AG08396 (cell line): ENCODE results near the gene MBTPS1.

Experiments used
- DNase-seq: peaks from one replicate; pipeline ENCODE4 v3.0.0; 2012; ENCODE audit warnings: low spot score, mixed read lengths

Gene MBTPS1

DNA sequence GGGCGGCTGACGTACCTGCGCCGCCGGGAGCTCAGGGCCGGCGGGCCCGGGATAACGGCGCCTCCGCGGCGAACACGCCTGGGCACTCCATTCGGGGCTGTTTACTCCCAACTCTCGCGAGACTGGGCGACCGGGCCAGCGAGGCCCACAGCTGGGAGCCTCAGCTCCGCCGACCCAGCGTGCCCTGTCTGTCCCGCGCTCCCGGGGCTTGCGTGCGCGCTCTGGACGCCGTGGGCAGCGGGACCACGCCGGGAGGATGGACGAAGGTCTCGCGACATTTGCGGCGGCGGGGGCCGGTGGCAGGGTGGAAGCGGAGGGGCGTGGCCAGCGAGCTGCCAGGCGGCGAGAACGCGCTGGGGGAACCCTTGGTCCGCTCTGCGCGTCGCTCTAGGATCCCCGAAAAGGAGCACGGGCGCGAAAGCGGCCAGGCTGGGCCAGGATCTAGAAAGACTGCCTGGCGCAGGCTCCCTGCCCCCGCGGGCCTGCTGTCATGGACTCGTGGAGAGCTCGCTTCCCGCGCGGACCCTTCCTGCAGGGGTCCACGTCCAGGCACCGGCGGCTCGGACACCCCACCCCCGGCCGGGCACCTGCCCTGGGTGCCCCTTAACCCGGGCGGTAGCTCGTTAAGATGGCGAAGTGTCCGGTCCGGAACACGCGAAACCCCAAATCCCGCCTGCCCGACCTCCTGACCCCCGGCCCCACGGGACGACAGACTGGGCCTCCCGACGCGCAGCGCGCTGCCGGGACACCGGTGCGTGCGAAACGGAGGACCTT, at the start of gene MBTPS1:
Gene MBTPS1, minus strand, starts transcription at position 223 of the 774 bp plus-strand sequence. CDS start 15,159 bp downstream, outside the sequence.
- peak; percentile 99 for DNase-seq

DNA sequence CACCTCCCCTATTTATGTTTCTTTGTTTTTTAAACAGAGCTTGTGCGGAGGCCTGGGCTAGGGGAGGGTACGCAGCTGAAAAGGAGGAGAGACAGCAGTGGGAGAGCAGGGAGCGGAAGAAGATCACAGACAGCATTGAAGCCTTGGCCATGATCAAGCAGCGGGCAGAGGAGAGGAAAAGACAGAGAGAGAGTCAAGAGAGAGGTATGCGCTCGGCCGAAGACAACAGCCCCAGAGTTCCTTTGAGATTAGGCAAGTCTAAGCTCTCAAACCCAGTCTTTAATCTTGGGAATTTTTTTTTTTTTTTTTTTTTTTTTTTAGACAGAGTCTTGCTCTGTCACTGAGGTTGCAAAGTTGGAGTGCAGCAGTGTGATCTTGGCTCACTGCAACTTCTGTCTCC, 49.0 kb upstream of the MBTPS1 start:
- DNase-seq: no peak

DNA sequence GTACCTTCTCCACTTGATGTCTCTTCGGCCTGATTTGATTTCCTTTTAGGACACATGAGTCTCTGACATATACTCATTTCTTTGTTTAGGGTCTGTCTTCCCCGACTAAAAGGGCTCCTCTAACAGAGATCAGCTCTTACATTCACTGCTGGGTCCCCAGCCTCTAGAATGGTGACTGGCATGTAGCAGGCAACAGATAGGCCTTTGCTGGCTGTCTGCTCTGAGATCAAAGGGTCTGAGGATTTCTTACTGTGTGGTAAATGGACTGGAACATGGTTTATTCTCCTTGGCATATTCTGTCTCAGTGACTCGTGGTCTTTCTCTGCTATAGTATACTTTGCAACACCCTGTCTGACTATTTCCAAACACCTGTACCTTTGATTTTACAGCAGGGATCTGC, 45.1 kb upstream of the MBTPS1 start:
- no peak for DNase-seq

DNA sequence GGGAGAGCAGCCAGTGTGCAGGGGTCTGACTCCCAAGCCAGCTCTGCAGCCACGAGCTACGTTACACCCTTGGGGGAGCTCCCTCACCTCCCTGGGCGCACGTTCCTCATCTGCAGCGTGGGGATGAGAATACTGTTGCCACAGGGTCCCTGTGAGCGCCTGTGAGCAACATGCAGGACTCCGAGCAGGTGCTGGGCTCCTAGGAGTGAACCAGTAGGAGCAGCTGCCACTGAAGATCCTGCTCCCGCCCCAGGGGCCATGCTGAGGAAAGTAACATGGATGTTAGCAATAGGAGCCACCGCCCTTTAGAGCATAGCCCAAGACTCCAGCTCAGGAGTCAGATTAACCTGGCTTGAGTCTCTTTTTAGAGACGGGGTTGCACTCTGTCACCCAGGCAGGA, 44.3 kb upstream of the MBTPS1 start:
- DNase-seq: no peak

DNA sequence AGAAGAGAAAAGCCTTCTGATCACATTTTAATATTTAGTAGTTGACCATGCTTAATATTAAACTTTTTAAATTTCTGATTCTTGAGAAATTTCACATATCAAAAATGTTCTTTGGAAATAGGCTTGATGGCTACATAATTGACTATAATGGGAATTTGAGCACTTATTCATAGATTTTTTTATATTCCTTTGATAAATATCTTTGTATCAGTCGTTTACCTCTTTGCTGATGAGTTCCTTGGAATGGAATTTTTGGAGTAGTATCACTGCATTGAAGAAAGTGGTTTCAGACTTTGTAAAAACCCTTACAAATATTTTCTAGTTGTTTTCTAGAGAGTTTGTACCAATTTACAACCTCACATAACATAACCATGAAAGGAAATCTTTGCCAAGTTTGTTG, 43.1 kb upstream of the MBTPS1 start:
- no peak for DNase-seq

DNA sequence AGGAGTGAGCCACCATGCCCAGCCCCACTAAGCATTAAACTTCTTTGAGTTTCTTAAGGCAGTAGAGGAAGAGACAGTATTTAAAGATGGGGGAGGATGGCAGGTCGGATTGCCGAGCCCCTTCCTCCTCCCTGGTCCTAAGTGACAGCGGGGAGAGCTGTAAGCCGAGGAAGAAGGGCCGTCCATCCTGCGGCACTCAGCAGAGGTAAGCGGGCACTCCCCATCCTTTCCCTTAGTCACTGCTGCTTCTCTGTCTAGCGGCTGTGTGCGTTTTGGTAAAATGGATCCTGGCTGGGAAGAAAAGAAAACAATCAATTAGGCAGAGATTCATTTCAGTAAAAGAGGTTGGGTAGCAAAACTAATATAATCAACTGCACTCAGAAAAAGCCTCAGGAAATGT, 42.3 kb upstream of the MBTPS1 start:
- DNase-seq: no peak

DNA sequence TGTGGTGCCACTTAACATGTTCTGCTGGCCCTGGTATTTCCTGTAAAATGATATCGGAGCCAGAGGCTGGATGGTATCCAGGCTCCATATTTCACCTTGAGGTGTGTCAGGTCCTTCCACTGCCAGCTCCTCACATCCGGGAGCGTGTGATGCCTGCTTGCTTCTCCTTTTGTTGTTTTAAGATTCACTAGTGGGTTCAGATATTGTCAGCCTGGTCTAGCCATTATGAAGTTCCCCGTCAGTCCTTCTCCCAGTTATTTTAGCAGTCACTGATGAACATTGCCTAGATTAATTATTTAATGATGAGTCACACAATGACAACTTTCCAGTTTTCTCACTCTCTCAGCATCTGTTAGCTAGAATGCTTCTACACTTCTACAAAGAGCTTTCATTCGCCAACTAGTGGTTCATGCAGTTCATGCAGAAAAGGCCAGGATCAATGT, 39.6 kb upstream of the MBTPS1 start:
- DNase-seq: no peak

DNA sequence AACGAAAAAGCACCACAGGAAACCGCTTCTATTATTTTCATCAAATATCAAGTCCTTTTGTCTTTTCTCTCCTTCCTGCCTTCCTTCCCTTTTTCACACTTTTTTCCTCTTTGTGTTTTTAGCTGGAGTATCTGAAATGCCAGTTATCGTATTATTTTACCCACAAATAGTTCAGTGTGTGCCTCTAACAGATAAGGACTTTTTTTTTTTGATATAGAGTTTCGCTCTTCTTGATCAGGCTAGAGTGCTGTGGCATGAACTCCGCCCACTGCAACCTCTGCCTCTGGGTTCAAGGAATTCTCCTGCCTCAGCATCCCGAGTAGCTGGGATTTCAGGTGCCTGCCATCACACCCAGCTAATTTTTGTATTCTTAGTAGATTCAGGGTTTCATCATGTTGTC, 39.0 kb upstream of the MBTPS1 start:
- no peak for DNase-seq

DNA sequence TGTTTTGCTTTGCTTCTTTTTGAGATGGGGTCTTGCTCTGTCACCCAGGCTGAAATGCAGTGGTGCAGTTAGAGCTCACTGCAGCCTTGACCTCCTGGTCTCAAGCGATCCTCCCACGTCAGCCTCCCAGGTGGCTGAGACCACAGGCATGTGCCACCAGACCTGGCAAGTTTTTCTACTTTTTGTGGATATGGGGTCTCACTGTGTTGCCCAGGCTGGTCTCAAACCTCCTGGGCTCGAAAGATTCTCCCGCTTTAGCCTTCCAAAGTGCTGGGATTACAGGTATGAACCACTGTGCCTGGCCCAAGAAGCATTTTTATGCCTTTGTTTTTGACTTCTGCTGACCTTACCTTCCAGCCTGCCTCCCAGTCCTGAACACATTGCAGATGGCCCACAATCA, 38.5 kb upstream of the MBTPS1 start:
- DNase-seq: no peak

DNA sequence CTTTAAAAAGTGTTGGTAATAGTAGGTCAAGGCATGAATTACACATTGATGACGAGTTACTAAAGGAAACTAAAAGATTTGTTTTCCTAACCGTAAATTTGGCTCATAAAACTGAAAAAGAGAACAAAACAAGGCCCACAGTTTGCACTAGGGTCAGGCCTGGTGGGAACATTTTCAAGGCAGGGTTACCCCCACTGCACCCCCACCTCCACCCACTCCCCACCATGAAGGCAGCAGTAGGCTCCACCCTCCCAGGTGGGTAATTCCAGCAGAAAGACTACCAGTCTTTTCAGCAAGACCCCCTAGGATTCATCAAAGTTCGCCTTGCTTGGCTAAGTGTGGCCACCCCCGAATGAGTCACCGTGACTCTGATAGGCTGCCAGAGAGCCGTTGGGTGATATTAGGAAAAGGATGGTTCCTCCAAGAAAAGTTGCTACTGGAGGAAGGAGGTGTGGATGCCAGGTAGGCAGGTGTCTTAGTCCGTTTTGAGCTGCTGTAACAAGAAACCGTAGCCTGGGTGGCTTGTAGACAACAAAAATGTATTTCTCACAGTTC, 37.0 kb upstream of the MBTPS1 start:
- DNase-seq: peak; percentile 23

DNA sequence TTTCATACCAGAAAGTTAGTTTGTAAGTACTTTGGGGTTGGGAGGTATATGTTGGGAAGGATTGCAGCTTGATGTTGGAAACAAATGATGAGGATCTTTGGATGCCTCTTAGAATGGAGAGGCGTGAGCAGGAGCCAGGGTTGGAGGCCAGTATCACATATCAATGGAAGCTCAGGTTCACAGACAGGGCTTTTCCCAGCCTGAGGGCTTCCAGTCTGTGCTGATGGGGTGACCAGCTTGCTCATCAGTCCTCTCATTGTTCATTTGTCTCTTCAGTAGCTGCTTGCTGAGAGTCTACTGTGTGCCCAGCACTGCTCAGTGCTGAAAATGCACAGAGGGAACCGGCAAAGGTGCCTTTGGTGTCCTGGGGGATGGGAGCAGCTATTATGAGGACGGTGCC, 34.2 kb upstream of the MBTPS1 start:
- no peak for DNase-seq

DNA sequence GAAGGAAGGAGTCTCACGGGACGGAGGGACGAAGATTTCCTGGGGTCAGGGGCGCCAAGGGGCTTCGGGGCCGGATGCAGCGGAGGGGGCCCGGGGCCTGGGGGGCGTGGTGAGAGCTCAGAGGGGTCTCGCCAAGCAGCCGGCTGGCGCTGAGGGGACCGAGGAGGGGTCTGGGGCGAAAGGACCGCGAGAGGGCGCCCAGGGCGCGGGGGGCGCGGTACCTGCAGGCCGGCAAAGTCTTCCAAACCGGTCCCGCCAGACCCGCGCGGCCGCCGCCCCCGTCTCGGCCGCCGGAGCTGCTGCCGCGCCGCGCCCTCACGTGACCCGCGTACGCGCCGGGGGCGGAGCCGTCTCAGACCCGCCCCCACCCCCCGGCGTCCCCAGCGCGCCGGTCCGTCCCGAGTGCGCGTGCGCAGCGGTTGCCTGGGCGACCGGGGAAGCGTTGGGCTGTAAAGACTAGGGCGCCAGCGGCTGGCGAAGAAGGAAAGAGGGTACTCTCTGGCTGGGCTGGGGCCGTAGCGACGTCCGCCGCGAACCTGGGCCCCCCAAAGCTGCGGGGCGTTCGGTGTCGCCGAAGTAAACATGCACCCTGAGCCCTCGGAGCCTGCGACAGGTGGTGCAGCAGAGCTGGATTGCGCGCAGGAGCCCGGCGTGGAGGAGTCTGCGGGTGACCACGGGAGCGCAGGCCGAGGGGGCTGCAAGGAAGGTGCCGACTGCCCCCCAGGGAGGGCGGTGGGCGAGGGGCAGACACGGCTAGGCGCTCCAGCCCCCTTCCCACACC, 28.3 kb upstream of the MBTPS1 start, which contains the start of the genes DNAAF1 and HSDL1:
Gene DNAAF1, plus strand, starts transcription at position 450 of the 781 bp plus-strand sequence. Its CDS starts 133 bp downstream, at position 583.
Gene HSDL1, minus strand, starts transcription at position 319 of the 781 bp plus-strand sequence. CDS start 13,856 bp downstream, outside the sequence.
- DNase-seq: peak; percentile 99

DNA sequence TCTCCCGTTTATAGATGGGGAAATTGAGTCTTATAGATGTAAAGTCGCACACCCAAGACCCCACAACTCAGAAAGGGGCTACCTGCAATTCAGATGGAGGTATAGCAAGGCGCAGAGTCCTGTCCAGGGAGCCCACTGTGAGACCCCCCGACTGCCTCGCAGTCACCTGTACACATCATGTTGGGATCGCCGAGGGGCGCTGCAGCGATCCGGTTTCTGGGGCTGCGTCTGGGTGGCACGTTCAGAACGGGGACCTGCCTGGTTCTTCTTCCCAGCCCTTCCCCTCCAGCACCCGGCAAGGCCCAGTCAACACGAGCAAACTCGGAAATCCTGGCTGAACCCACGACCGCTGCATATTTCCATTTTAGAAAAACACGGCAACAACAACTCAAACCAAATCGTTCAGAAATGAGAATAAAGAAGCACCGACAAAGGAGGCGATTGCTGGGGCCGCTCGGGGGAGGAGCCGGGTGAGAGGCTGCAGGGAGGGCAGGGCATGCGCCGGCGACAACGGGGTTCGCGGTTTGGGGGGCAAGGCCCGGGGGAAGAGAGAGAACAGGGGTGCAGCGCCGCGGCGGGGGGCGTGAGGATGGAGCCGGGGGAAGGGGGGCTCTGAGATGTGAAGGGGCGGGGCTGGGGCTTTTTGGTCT, 27.6 kb upstream of the MBTPS1 start:
- peak; percentile 41 for DNase-seq

DNA sequence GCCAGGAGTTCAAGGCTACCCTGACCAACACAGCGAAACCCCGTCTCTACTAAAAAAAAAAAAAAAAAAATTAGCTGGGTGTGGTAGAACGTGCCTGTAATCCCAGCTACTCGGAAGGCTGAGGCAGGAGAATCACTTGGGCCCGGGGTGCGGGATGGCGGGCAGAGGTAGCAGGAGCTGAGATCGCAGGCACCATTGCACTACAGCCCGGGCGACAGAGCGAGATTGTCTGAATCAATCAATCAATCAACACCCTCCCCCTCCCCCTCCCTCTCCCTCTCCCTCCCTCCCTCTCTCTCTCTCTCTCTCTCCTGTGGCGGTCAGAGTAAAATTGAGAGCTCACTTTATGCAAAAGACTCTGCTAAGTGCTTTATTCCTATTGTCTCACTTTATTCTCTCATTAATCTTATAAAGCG, 27.1 kb upstream of the MBTPS1 start:
- no peak for DNase-seq

DNA sequence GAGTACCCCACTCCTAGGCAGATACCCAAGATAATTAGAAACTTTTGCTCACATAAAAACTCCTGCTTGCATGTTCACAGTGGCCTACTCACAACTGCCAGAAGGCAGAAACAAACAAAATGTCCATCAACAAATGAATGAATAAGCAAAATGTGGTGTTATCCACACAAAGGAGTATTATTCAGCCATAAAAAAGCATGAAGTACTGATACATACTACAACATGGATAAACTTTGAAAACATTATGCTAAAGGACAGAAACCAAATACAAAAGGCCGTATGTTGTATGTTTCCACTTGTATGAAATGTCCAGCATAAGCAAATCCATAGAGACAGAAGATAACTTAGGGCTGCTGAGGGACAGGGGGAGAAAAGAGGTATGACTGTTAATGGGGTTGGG, 26.3 kb upstream of the MBTPS1 start:
- DNase-seq: no peak

DNA sequence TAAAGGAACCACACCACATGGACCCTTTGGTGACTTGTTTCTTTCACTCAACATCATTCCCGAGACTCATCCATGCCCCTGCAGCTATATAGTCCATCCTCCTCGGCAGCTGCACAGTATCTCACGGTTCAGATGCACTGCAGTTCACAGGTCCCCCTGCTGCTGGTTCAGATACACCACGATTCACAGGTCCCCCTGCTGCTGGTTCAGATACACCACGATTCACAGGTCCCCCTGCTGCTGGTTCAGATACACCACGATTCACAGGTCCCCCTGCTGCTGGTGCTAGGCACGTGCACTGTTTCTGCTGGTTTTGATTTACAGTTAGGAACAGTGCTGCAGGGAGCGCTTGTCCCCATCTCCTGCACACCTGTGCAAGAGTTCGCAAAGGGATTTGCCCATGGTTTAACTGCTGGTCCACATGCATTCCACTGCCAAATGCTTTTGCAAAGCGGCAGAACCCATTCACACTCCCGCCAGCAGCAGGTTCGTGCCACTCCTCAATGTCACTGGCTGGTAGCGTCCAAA, 24.5 kb upstream of the MBTPS1 start:
- DNase-seq: no peak

DNA sequence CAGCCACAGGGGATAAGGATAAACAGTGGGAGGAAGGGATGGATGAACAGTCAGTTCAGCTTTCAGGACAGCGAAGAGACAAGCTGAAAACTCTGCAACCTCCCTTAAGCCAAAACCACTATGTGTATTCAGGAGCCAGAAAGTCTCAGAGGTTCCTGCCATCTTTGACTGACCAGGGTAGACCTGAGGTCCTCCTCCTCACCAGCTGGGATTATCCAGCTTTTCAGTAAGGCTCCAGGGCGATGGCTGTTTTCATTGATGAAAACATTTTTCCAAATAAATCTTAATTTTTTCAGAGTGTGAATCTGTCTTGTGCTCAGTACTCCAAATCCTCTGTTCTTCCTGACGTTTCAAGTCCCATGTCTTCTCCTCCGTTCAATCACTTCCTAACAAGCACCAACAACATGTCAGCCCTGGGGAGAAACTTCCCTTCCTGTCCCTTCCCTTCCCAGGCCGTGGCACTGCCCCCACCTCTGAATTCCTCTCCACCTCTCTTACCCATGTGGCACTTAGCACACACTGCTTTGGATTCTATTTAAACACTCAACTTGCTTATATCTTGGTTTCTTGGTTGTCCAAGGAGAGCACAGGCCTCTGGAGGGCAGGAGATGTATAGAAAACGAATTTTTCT, 23.0 kb upstream of the MBTPS1 start:
- no peak for DNase-seq

DNA sequence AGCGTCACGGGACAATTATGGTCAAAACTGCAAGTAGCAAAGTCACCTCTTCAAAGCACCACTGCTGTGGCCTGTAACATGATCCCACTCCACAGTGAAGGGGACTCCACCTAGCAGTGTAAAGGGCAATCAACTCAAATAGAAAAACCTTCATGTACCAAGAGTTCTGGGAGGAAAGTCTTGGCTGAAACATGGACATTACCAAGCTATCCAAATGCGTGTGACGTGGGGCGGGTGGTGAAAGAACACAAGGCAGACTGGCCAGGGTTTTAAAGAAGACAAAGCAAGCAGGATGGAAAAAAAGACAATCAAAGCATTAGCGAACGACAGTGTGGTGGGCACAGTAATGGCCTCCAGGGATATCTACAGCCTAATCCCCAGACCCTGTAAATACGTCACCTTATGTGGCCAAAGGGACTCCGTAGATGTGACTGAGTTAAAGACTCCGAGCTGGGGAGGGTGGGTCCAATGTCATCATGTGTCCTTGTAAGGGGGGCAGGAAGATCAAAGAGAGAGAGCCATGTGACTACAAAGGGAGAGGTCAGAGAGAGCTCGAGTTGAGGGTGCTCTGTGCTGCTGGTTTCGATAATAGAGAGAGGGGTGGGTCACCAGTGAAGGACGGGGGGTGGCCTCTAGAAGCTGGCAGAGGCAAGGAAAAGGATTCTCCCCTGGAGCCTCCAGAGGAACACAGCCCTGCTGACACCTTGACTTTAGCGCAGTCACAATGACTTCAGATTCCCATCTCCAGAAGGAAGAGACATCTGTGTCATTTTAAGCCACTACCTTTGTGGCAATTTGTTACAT, 22.3 kb upstream of the MBTPS1 start:
- peak; percentile 28 for DNase-seq

DNA sequence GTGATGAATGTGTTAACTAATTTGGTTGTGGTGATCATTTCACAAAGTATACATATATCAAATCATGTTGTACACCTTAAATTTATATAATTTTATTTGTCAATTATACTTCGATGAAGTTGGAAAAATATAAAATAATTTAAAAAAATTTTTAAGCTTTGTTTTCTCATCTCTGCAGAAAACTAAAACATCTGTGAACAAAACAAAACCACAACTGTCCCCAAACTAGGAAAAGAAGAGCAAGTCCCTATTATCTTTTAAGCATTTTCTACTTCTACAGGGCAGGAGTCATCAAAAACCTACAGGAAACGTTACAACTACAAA, 21.7 kb upstream of the MBTPS1 start:
- DNase-seq: no peak

DNA sequence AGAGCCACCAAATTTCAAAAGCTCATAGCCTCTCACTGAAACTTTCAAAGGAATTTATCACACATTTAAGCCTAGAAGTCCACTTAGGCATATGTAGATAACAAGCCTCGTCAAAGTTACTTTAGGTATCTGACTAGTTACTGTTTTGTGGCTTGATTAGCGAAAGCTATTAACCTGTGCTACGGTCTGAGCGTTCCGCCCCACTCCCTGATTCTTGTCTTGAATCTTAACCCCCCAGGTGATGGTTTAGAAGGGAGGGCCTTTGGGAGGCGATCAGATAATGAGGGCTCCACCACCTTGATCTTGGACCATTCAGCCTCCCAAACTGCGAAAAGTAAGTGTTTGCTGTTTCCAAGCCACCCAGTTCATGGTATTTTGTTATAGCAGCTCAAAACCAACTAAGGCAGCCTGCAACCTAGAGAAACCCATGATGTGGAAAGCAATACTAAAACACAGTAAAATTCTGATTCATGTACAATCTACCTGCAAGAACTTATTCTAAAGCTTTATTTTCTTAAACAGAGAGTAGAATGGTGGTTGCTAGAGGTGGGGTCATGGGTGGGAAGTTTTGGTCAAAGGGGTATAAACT, 21.1 kb upstream of the MBTPS1 start:
- DNase-seq: no peak
